Sigmoid colon (tissue), 7 donors: Measurements from ENCODE around the gene MB. TPM values are rescaled to one million over a fixed set of nuclear protein-coding genes. Genes with fewer than 3 reads are reported as not detected.

Experiments used
- DNase-seq: peaks from one replicate; pipeline ENCODE4 v3.0.0-alpha.2; 2019
- H3K27ac ChIP-seq, 4 donors: fragments of 200-600 bp; sonication (generic); one replicate each; pipeline ENCODE4 v1.5.1; 2016 to 2019; ENCODE audit warnings: mild to moderate bottlenecking in 1 of 4
- H3K27me3 ChIP-seq, 3 donors: fragments of 200-600 bp; sonication (generic); one replicate each; pipeline ENCODE4 v1.5.1; 2019; ENCODE audit warnings: mild to moderate bottlenecking in 1 of 3
- H3K36me3 ChIP-seq, 4 donors: fragments of 200-600 bp; sonication (generic); one replicate each; pipeline ENCODE4 v1.5.1; 2016 to 2019
- H3K4me1 ChIP-seq, 4 donors: fragments of 200-600 bp; sonication (generic); one replicate each; pipeline ENCODE4 v1.5.1; 2017 to 2019
- H3K4me3 ChIP-seq, 4 donors: fragments of 200-600 bp; sonication (generic); one replicate each; pipeline ENCODE4 v1.5.1; 2017 to 2019; ENCODE audit warnings: mild to moderate bottlenecking in 2 of 4, moderate library complexity in 1 of 4
- H3K9me3 ChIP-seq, 4 donors: fragments of 200-600 bp in 3 of 4; sonication (generic) in 3 of 4; one replicate each; pipeline versions ENCODE4 v1.5.1 to v1.6.1; 2013 to 2019
- EP300 ChIP-seq, 4 donors: sonication (generic); formaldehyde crosslinking; IDR thresholded peaks; one replicate each; pipeline ENCODE4 v1.6.1; 2017; ENCODE audit warnings: antibody characterized with exemption in 4 of 4
- POLR2A ChIP-seq, 2 donors: fragments of 450-650 bp; IDR thresholded peaks; one replicate each; pipeline ENCODE4 v1.6.1; 2016; ENCODE audit warnings: antibody characterized with exemption in 2 of 2, mild to moderate bottlenecking in 2 of 2, moderate library complexity in 2 of 2
- POLR2AphosphoS5 ChIP-seq, 4 donors: sonication (generic); formaldehyde crosslinking; IDR thresholded peaks; one replicate each; pipeline ENCODE4 v1.6.1; 2017; ENCODE audit warnings: antibody characterized with exemption in 4 of 4
- WGBS, 2 donors: extraction: QIAGEN DNeasy Blood & Tissue Kit; methylation state at CpG; one replicate each; pipeline ENCODE4 v1.1.7; 2013; 5-methylcytosine and 5-hydroxymethylcytosine counted together
- intact Hi-C: fragments of 100-400 bp; cut with DNase I; formaldehyde crosslinking; loops from one replicate; pipeline ENCODE4 v1.15.1; 2023
- polyA plus RNA-seq, 3 donors: library from polyadenylated mRNA; stranded (reverse); fragments of 200-250 nt; gene quantifications; one replicate each; pipeline ENCODE4 v1.2.3, GENCODE V29; 2013
- total RNA-seq, 4 donors: library from RNA; depleted of rRNA; stranded (reverse); fragments of >200 nt; gene quantifications; one replicate each; pipeline ENCODE4 v1.1.0, GENCODE V29; 2016
- TF ChIP-seq, protein P1 (sequence below), 4 experiments: fragments of 450-650 bp in 3 of 4; fragments of 200-600 bp in 1 of 4; IDR thresholded peaks; one replicate each; pipeline ENCODE4 v1.5.1; 2016 to 2019; ENCODE audit warnings: antibody characterized with exemption in 4 of 4, mild to moderate bottlenecking in 3 of 4, moderate library complexity in 2 of 4
- donor health status: healthy with polysubstance abuse.
- donor health status: Bipolar disorder and iron deficiency.
- donor health status: healthy.

Gene MB
- total and polyA plus RNA-seq, 7 donors: 0.68 to 84.7 (median 10.3) TPM; not detected in 1

DNA sequence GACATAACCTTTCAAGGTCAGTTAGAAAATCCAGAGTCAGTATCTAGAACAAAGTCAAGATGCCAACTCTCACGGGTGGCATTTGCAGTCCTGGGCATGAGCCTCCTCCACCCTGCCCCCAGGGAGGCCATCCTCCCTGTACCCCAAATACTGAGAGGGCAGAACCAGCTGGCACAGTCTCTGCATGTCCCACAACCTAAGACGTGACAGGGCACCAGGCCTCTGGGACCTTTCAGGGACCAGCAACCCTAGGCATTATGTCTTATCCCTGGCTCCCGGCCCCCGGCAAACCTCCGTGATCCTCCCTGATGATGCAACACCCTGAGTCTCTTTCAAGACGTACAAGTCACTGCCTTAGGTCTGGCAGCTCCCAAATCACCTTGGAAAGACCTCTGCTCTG, 2.0 kb downstream of the MB start:
- Histone ChIP-seq H3K27ac (no peak overlapping the region), H3K36me3 (no peaks in the 10 kb centered on the region), H3K27me3 (no peaks in the 10 kb centered on the region), H3K4me1 (peaks cover 0 to 11% (median 3%) of the 10 kb centered on the region in 4 donors), H3K4me3 (no peak overlapping the region), H3K9me3 (no peaks in the 10 kb centered on the region)
- TF ChIP-seq EP300 (IDR thresholded peaks at IDR 0.05) (no peak), POLR2AphosphoS5 (IDR thresholded peaks at IDR 0.05) (no peak), POLR2A (IDR thresholded peaks at IDR 0.05) (no peak)
- TF ChIP-seq, protein P1, sequence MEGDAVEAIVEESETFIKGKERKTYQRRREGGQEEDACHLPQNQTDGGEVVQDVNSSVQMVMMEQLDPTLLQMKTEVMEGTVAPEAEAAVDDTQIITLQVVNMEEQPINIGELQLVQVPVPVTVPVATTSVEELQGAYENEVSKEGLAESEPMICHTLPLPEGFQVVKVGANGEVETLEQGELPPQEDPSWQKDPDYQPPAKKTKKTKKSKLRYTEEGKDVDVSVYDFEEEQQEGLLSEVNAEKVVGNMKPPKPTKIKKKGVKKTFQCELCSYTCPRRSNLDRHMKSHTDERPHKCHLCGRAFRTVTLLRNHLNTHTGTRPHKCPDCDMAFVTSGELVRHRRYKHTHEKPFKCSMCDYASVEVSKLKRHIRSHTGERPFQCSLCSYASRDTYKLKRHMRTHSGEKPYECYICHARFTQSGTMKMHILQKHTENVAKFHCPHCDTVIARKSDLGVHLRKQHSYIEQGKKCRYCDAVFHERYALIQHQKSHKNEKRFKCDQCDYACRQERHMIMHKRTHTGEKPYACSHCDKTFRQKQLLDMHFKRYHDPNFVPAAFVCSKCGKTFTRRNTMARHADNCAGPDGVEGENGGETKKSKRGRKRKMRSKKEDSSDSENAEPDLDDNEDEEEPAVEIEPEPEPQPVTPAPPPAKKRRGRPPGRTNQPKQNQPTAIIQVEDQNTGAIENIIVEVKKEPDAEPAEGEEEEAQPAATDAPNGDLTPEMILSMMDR (IDR thresholded peaks at IDR 0.05): no peak
- 71 to 85% methylated on average over 6 of the region's 6 CpGs for WGBS, 2 donors
- intact Hi-C loops: no loop called here
- no peak for DNase-seq

DNA sequence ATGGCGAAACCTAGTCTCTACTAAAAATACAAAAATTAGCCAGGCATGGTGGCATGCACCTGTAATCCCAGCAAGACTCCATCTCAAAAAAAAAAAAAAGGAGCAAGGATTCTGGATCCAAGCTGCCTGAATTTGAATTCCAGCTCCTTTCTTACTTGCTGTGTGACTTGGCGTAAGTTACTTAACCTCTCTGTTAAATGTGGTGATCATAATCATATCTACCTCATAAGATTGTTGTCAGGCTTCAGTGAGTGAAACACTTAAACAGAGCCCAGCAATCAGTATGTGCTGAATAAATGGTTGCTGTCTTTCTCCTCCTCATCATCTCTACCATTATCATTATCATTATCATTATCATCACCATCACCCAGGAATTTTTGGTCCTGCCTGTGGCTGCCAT, 2.7 kb downstream of the MB start:
- Histone ChIP-seq H3K36me3 (no peaks in the 10 kb centered on the region), H3K9me3 (no peaks in the 10 kb centered on the region), H3K4me1 (peaks cover 0 to 10% (median 3%) of the 10 kb centered on the region in 4 donors), H3K27me3 (no peaks in the 10 kb centered on the region), H3K27ac (no peak overlapping the region), H3K4me3 (no peak overlapping the region)
- TF ChIP-seq EP300 (IDR thresholded peaks at IDR 0.05) (no peak), POLR2AphosphoS5 (IDR thresholded peaks at IDR 0.05) (no peak)
- TF ChIP-seq, protein P1 (IDR thresholded peaks at IDR 0.05): no peak
- intact Hi-C loops: no loop called here
- no peak for DNase-seq
- WGBS, 2 donors: 97 to 98% methylated on average over 2 of the region's 2 CpGs

DNA sequence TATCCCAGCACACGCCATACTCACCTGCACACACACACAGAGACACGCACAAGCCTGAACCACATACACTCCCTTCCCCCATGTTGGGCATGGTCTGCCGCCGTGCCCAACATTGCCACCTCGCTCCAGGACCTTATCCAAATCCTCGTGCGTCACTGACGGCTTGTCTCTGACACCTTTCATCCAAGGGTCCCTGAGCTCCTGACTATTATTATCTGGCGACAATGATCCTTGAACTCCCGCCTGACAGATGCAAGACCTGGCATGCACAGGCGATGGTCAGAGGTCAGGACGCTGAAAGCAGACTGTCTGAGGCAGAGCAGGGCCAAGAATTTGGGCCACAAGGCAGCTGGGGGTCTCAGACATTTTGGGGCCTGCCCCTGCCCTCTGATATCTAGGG, 4.2 kb downstream of the MB start:
- DNase-seq: no peak
- Histone ChIP-seq H3K4me1 (peaks cover 0 to 10% (median 3%) of the 10 kb centered on the region in 4 donors), H3K4me3 (no peak overlapping the region), H3K27me3 (no peaks in the 10 kb centered on the region), H3K9me3 (no peaks in the 10 kb centered on the region), H3K27ac (no peak overlapping the region), H3K36me3 (no peaks in the 10 kb centered on the region)
- TF ChIP-seq EP300 (IDR thresholded peaks at IDR 0.05): no peak
- intact Hi-C loops: no loop called here
- 85 to 93% methylated on average over 12 of the region's 12 CpGs for WGBS, 2 donors

DNA sequence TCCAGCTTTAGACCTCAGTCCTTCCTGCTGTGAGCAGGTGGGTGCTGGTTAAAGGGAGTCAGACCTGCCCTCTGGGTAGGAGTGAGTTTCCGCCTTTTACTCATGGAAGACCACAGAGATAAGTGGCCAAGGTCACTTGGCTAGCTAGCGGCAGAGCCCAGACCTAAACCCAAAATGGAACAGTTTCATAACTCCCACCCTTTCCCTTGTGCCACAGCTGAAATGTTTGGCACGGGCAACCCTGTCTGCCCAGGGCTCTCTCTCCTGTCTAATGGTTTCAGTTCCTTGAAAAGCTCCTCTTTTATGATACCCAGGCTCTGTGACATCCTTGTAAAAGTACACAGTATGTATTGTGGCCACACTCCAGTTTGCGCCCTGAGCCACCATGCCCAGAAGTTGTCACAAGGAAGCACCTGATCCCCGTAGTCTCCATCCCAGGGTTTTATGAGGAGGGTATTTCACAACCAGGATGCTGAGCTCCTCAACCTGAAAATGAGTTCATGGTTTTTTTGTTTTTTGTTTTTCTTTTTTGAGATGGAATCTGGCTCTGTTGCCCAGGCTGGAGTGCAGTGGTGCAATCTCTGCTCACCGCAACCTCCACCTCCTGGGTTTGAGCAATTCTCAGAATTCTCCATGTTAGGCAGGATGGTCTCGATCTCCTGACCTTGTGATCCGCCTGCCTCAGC, 5.1 kb downstream of the MB start:
- 41 to 49% methylated on average over 8 of the region's 8 CpGs for WGBS, 2 donors
- peak overlapping the region in 1 of 4 donors; percentile 15 for H3K27ac ChIP-seq
- TF ChIP-seq EP300 (IDR thresholded peaks at IDR 0.05) (peak in 1 of 4 donors; percentile 42), POLR2AphosphoS5 (IDR thresholded peaks at IDR 0.05) (peak in 3 of 4 donors; percentile 19 to 60 (median 19)), POLR2A (IDR thresholded peaks at IDR 0.05) (no peak)
- TF ChIP-seq, protein P1 (IDR thresholded peaks at IDR 0.05): no peak

DNA sequence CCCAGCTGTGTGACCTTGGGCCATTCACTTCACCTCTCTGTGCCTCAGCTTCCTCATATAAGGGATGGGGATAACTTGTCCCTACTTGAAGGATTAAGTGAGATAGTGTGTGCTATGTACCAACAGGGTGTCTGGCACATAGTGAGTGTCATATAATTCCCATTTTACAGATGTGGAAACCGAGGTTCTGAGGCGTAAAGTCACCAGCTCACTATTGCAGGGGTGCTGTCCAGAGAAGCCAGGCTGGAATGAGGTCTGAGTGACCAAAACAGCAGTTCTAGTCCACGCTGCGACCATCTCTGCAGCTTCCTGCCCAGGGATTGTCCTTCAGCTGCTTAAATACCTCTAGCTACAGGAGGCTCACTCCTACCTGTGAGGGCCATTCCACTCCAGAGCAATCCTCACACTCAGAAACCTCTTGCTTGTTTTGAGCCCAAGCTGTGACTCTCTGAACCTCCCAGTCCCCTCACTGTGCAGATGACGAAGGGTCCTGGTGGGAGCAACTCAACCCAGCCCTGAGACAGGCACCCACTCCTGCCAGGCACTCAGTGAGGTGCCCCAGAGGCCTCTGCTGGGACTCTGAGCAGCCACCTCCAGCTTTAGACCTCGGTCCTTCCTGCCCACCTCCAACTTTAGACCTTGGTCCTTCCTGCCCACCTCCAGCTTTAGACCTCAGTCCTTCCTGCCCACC, 5.8 kb downstream of the MB start:
- intact Hi-C loops: no loop called here
- Histone ChIP-seq H3K4me3 (no peak overlapping the region), H3K9me3 (no peaks in the 10 kb centered on the region), H3K36me3 (no peaks in the 10 kb centered on the region), H3K27ac (peak overlapping the region in 1 of 4 donors; percentile 15), H3K27me3 (no peaks in the 10 kb centered on the region), H3K4me1 (peaks cover 0 to 19% (median 10%) of the 10 kb centered on the region in 4 donors)
- TF ChIP-seq POLR2AphosphoS5 (IDR thresholded peaks at IDR 0.05) (no peak), EP300 (IDR thresholded peaks at IDR 0.05) (no peak), POLR2A (IDR thresholded peaks at IDR 0.05) (no peak)
- TF ChIP-seq, protein P1 (IDR thresholded peaks at IDR 0.05): no peak
- no peak for DNase-seq
- 78 to 83% methylated on average over 6 of the region's 6 CpGs for WGBS, 2 donors

More for the DNA sequence above, 5.1 kb downstream of the MB start:
- Histone ChIP-seq H3K27me3 (no peaks in the 10 kb centered on the region), H3K4me3 (no peak overlapping the region), H3K9me3 (no peaks in the 10 kb centered on the region), H3K4me1 (peaks cover 0 to 12% (median 4%) of the 10 kb centered on the region in 4 donors), H3K36me3 (no peaks in the 10 kb centered on the region)
- intact Hi-C loops: no loop called here
- DNase-seq: peak; percentile 84
